Body of pancreas (tissue), 4 donors: ENCODE results near the gene NFS1.

ENCODE experiments used
- CTCF ChIP-seq, 7 experiments: fragments of 450-650 bp in 4 of 7; fragments of 200-600 bp in 3 of 7; sonication (generic) in 3 of 7; IDR thresholded peaks; one replicate each; pipeline ENCODE4 v1.5.1; 2016 to 2019; ENCODE audit warnings: antibody characterized with exemption in 7 of 7
- POLR2A ChIP-seq, 3 donors: fragments of 450-650 bp; IDR thresholded peaks; one replicate each; pipeline ENCODE4 v1.6.1; 2016; ENCODE audit warnings: antibody characterized with exemption in 3 of 3, mild to moderate bottlenecking in 2 of 3

GRCh38 chr20:35636095-35636494 lies 63.1 kb downstream of the NFS1 start:
- TF ChIP-seq CTCF (IDR thresholded peaks at IDR 0.05) (no peak), POLR2A (IDR thresholded peaks at IDR 0.05) (no peak)
